ENCODE measurements around the gene FUBP1. TPM values are rescaled to one million over a fixed set of nuclear protein-coding genes. Genes with fewer than 3 reads are reported as not detected.

Gene FUBP1
- total and polyA plus RNA-seq, 9 of the 15 experiments (the other 6 are each of a cell fraction or from before 2014, with no cell fraction given), result 104 to 294 (median 213) TPM

DNA sequence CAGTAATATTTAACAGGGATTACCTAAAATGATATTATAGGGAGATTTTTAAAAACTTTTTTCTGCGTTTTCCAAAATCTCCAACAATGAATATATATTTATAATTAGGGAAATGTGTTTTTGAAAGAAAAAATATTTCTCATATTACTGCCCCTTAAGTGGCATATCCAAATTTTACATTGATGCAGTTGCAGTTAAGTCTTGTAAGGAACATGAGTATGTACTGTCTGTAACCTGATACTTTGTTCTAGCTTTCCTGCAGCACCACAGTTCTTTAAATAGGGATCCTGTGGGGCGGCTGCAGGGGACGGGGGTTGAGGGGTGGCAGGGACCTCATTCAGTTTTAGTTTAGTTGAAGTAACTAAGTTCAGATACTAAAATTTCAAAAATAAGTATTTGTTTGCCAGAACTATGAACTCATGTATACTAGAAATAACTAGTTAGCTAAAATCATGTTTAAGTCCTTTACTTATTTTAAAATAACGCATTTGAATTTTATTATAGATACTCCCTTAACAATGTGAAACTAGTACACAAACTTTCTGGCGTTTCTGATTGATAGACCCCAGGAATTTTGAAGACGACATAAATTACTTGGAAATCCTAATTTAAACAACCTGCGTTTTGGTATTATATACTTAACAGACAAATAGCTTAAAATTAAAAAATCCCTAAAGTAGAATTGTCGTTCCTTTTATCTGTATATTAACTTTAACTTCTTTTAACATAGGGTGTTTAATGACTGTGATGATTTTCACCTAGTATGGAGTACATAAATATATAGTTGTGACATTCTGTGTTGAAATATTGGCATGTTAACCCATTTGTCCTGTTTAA lies 25.2 kb upstream of the FUBP1 start (continued):
- TF ChIP-seq, protein P1, sequence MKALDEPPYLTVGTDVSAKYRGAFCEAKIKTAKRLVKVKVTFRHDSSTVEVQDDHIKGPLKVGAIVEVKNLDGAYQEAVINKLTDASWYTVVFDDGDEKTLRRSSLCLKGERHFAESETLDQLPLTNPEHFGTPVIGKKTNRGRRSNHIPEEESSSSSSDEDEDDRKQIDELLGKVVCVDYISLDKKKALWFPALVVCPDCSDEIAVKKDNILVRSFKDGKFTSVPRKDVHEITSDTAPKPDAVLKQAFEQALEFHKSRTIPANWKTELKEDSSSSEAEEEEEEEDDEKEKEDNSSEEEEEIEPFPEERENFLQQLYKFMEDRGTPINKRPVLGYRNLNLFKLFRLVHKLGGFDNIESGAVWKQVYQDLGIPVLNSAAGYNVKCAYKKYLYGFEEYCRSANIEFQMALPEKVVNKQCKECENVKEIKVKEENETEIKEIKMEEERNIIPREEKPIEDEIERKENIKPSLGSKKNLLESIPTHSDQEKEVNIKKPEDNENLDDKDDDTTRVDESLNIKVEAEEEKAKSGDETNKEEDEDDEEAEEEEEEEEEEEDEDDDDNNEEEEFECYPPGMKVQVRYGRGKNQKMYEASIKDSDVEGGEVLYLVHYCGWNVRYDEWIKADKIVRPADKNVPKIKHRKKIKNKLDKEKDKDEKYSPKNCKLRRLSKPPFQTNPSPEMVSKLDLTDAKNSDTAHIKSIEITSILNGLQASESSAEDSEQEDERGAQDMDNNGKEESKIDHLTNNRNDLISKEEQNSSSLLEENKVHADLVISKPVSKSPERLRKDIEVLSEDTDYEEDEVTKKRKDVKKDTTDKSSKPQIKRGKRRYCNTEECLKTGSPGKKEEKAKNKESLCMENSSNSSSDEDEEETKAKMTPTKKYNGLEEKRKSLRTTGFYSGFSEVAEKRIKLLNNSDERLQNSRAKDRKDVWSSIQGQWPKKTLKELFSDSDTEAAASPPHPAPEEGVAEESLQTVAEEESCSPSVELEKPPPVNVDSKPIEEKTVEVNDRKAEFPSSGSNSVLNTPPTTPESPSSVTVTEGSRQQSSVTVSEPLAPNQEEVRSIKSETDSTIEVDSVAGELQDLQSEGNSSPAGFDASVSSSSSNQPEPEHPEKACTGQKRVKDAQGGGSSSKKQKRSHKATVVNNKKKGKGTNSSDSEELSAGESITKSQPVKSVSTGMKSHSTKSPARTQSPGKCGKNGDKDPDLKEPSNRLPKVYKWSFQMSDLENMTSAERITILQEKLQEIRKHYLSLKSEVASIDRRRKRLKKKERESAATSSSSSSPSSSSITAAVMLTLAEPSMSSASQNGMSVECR (CRISPR knock-in tag; IDR thresholded peaks at IDR 0.05), result no peak
- TF ChIP-seq TRIM28 (IDR thresholded peaks at IDR 0.05) (no peak), ZNF41 (CRISPR knock-in tag; conservative IDR thresholded peaks at IDR 0.05) (peak; percentile 98), ELF2 (CRISPR knock-in tag; IDR thresholded peaks at IDR 0.05) (peak; percentile 95), TAF9B (IDR thresholded peaks at IDR 0.05; ENCODE audit: partially characterized antibody) (peak; percentile 92), IFI16 (CRISPR knock-in tag; IDR thresholded peaks at IDR 0.05) (no peak), ZNF431 (CRISPR knock-in tag; IDR thresholded peaks at IDR 0.05) (peak; percentile 65; the same call in 1 of the 2 replicates)
- TF ChIP-seq, protein P2, sequence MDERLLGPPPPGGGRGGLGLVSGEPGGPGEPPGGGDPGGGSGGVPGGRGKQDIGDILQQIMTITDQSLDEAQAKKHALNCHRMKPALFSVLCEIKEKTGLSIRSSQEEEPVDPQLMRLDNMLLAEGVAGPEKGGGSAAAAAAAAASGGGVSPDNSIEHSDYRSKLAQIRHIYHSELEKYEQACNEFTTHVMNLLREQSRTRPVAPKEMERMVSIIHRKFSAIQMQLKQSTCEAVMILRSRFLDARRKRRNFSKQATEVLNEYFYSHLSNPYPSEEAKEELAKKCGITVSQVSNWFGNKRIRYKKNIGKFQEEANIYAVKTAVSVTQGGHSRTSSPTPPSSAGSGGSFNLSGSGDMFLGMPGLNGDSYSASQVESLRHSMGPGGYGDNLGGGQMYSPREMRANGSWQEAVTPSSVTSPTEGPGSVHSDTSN (CRISPR knock-in tag; IDR thresholded peaks at IDR 0.05; ENCODE audit: low read depth), result no peak
- TF ChIP-seq, protein P2 (tag; conservative IDR thresholded peaks at IDR 0.05; ENCODE audit: low read depth), result peak; percentile 80
- TF ChIP-seq, protein P3, sequence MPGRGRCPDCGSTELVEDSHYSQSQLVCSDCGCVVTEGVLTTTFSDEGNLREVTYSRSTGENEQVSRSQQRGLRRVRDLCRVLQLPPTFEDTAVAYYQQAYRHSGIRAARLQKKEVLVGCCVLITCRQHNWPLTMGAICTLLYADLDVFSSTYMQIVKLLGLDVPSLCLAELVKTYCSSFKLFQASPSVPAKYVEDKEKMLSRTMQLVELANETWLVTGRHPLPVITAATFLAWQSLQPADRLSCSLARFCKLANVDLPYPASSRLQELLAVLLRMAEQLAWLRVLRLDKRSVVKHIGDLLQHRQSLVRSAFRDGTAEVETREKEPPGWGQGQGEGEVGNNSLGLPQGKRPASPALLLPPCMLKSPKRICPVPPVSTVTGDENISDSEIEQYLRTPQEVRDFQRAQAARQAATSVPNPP (IDR thresholded peaks at IDR 0.05; ENCODE audit: borderline replicate concordance, insufficient read depth, insufficient read length), result no peak
- TF ChIP-seq, protein P4, sequence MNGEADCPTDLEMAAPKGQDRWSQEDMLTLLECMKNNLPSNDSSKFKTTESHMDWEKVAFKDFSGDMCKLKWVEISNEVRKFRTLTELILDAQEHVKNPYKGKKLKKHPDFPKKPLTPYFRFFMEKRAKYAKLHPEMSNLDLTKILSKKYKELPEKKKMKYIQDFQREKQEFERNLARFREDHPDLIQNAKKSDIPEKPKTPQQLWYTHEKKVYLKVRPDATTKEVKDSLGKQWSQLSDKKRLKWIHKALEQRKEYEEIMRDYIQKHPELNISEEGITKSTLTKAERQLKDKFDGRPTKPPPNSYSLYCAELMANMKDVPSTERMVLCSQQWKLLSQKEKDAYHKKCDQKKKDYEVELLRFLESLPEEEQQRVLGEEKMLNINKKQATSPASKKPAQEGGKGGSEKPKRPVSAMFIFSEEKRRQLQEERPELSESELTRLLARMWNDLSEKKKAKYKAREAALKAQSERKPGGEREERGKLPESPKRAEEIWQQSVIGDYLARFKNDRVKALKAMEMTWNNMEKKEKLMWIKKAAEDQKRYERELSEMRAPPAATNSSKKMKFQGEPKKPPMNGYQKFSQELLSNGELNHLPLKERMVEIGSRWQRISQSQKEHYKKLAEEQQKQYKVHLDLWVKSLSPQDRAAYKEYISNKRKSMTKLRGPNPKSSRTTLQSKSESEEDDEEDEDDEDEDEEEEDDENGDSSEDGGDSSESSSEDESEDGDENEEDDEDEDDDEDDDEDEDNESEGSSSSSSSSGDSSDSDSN (IDR thresholded peaks at IDR 0.05; ENCODE audit: borderline replicate concordance in 1 of 2, low read depth in 2 of 2, low read length in 2 of 2), result no peak
- TF ChIP-seq, protein P5, sequence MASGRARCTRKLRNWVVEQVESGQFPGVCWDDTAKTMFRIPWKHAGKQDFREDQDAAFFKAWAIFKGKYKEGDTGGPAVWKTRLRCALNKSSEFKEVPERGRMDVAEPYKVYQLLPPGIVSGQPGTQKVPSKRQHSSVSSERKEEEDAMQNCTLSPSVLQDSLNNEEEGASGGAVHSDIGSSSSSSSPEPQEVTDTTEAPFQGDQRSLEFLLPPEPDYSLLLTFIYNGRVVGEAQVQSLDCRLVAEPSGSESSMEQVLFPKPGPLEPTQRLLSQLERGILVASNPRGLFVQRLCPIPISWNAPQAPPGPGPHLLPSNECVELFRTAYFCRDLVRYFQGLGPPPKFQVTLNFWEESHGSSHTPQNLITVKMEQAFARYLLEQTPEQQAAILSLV (tag; IDR thresholded peaks at IDR 0.05), result no peak
